GM21786 (cell line): ENCODE data around the gene PLOD3.

ENCODE experiments used
- ATAC-seq: cut with Tn5 transposase; IDR thresholded peaks from one replicate; pipeline ENCODE4 v1.9.1; 2021; ENCODE audit not compliant: unreplicated experiment

The PLOD3 gene

DNA sequence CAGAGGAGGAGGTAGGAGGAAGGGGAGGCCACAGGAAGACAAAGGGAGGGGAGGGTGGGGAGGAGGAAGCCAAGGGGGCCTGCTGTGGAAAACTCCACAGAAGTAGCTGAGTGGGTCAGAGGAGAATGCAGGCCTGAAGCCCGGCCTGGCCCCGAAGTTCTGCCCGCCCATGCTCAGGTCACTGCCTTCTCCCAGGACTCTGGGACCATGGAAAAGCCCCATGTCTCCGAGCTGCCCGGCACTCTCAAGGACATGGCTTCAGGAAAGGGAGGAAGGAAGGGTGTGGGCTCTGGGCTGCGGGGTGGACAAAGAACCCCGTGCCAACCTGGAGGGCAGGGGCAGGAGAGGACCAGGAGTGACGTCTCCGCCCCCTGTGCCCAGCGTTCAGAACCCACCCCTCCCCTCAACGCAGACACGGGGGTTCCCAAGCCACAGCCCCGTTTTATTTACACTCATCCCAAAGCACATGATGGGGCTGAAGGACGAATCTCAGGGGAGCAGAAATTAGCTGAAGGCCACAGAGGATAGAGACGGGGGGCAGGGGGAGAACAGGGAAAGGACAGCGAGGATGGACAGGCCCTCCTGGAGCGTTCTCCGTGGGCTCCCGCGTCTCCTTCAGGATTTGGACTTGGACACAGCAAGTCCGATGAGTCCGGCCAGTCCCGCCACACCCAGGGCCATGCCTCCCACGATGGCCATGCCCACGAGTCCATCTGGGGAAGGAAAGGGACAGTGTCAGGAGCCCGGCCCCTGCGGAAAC, 22.0 kb upstream of the PLOD3 start:
- ATAC-seq: no peak

DNA sequence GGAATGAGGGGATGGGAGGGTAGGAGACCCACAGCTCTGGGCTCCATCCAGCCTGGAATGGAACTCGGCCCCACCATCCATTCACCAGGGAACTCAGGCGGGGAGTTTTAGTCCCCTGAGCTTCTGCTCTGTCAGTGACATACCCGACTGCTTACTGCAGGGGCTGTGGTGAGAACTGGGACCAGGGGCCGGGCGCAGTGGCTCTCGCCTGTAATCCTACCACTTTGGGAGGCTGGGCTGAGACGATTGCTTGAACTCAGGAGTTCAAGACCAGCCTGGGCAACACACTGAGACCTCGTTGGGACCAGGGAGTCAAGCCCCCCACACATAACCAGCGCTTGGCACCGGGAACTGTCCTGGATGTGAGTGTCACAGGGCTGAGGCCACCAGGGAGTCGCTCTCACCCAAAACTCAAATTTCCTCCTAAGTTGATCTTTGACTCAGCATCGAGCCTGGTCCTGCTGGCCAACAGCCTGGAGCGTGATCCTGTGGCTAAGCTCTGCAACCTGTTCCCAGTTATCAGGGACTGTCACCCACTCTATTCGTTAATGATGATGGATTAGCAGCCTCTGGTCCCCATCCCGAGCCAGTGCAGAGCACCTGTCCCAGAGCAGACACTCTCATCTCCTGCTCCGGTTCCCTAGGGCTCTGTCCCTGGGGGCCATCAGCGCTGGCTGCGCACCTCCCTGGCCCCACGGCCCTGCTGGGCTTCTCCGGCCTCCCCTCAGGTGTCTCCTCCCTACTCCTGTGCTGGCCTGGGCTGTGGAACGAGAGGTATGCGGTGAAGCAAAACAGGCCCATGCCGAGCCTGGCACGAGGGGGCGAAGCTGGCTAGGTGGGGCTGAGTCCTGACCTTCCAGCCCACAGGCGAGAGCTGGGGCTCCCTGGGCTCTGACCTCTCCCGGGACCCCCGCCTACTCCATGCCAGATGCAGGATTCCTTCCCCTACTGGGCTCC, 21.1 kb upstream of the PLOD3 start:
- no peak for ATAC-seq

GRCh38 chr7:101237206-101238067, 20.1 kb upstream of the PLOD3 start, which contains the start of gene CLDN15:
TSS of gene CLDN15 (minus strand) at chr7:101237802. CDS start at chr7:101237581, 221 bp downstream.
- ATAC-seq: no peak

DNA sequence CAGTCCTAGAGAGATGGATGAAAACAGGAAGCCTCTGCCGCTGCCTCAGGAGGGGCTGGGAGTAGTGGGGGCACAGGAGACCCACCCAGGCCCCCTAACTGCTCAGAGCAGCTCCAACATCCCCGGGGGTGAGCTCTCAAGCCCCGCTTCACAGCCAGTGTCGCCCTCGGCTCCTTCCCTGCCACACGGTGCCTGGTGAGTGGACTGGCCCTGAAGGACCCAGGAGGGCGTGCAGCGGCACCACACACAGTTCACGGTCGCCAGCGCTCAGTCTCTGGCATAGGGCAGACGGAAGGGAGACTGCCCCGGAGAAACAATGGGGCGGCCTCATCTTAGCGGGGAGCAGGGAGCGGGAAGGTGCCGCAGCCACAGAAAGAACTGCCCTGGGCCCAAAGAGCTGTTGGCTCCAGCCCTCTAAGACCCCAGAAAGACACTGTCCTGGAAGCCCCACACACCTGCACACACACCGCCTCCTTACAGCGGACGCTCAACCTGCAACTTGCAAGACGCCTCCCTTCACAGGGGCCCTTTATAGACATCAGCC, 19.0 kb upstream of the PLOD3 start:
- ATAC-seq: no peak

- no peak for ATAC-seq
These were observed 18.1 kb upstream of the PLOD3 start for GRCh38 chr7:101235522-101235921.

DNA sequence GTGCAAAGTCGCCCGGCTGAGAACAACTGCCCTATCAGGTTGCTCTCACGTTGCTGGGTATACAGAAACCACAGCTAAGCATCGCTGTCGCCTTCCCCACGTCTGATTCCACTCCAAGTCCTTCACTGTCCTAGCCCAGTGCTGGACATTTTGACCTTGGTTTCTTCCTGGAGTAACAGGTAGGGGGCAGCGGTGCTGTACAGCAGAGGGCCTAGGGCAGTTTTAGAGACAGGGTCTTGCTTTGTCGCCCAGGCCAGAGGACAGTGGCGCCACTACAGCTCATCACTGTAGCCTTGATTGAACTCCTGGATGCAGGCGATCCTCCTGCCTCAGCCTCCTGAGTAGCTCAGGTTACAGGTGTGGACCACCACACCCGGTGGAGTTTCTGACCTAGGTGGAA, 17.7 kb upstream of the PLOD3 start:
- ATAC-seq: no peak

DNA sequence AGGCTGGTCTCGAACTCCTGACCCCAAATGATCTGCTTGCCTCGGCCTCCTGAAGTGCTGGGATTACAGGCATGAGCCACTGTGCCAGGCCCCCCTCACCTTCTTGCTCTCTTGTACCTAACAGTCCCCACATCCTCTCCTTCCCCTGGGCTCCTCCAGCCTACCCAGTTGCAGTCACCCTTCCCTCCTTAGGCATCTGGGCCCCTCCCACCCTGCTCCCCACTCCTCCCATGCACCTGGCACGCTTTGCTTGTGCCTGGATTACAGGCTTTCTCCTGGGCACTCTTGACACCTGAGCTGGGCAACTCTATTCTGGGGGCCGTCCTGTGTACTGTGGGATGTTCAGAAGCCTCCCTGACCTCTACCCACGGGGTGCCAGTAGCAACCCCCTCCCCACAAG, 17.3 kb upstream of the PLOD3 start:
- no peak for ATAC-seq

GRCh38 chr7:101233907-101234547, 16.6 kb upstream of the PLOD3 start:
- no peak for ATAC-seq

GRCh38 chr7:101232141-101232850, 14.9 kb upstream of the PLOD3 start:
- ATAC-seq: no peak

DNA sequence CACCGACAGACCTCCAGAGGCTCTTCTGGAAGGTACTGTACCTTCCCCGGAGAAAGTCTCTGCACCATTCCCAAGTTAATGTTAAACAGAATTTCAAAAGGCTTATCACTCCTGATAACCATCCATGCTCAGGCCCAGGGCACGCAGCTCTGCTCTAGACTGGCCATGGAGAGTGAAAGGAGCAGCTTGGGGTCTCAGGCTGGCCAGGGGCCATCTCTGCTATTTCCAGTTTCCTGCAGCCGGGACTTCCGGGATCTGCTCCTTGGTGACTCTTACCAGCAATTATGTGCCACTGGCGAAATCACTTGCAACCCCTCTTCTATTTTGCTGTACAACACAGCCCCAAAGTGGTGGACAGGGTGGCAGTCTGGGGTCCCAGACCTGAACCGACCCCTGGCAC, 14.3 kb upstream of the PLOD3 start:
- no peak for ATAC-seq

GRCh38 chr7:101226721-101227120, 9.3 kb upstream of the PLOD3 start:
- ATAC-seq: no peak

DNA sequence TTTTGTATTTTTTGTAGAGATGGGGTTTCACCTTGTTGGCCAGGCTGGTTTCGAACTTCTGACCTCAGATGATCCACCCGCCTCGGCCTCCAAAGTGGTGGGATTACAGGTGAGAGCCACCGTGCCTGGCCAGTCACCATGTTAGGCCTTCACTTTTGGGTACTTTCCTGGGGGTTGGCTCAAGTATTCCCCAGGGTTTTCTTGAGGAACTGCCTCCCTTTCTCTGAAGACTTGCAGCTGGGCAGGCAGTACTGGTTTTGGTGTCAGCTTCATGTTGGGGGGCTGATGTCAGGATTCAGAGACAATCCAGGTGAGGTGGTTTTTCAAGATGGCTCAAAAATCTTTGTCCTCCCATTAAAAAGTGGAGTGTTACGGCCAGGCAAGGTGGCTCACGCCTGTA, 8.3 kb upstream of the PLOD3 start:
- ATAC-seq: no peak

DNA sequence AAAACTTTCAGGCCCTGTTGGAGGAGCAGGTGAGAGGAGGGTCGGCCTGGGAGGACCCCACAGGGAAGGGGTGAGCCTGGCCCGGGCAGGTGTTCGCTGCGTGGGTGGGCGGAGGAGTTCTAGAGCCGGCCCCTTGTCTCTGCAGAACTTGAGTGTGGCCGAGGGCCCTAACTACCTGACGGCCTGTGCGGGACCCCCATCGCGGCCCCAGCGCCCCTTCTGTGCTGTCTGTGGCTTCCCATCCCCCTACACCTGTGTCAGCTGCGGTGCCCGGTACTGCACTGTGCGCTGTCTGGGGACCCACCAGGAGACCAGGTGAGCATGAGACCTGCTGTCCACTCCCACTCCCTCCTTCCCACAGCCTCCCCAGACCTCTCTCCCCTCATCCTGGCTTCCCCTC, 6.1 kb upstream of the PLOD3 start:
- no peak for ATAC-seq

GRCh38 chr7:101222275-101222830, 5.0 kb upstream of the PLOD3 start:
- no peak for ATAC-seq

GRCh38 chr7:101220295-101220694, 2.9 kb upstream of the PLOD3 start:
- ATAC-seq: no peak

GRCh38 chr7:101218236-101219125, 1.1 kb upstream of the PLOD3 start:
- peak; percentile 24 for ATAC-seq

DNA sequence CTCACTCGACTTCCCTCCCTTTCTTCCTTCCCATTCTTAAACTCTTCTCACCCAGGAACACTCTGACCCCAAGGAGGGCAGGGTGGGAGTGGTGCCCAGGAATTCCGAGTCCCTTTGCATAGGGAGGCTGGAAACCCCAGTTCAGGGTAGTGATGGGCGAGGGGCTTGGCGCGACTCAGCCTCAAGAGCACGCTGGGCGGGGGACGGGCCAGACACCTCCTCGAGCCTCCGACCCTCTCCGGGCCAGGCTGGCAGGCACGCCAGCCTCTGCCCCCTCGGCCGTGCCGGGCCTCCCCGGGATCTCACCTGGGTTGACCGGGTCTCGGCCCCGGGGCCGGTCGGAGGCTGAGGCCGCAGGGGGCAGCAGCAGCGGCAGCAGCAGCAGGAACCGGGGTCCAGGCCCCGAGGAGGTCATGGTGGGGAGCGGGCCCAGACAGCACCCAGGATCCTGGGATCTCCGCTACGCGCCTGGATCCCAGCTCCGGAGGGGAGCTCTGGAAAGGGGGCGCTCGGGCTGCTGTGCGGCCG, 457 bp downstream of the PLOD3 start:
- peak; percentile 22 for ATAC-seq
